MCF 10A (cell line): ENCODE results near the gene ETS2. TPM values are rescaled to one million over a fixed set of nuclear protein-coding genes. Genes with fewer than 3 reads are reported as not detected.

Source experiments
- BruUV-seq: library from RNA; stranded (reverse); fragments of 400-500 nt; replicated peaks from 2 replicates; lab custom pipeline; 2021; lab: Mats Ljungman, UMichigan
- CTCF ChIA-PET: fragments of 300-600 bp; sonication (Branson Sonifier 250); formaldehyde crosslinking; extraction: SDS; loops from one replicate; lab custom pipeline; 2021; ENCODE audit warnings: antibody characterized with exemption, inconsistent platforms; lab: Yijun Ruan, JAX
- POLR2A ChIA-PET: fragments of 300-600, 350-650 bp; sonication (Branson Sonifier 250); formaldehyde crosslinking; extraction: SDS; loops from one replicate; lab custom pipeline; 2020; ENCODE audit warnings: antibody characterized with exemption, inconsistent platforms; lab: Yijun Ruan, JAX
- DNase-seq: peaks from one replicate; pipeline ENCODE4 v3.0.0-alpha.2; 2018; ENCODE audit not compliant: unreplicated experiment
- H3K27ac Mint-ChIP-seq: one replicate; pipeline ENCODE4 v1.8.0; 2022; ENCODE audit warnings: mild to moderate bottlenecking, low read depth, mixed read lengths; ENCODE audit not compliant: unreplicated experiment
- H3K27me3 Mint-ChIP-seq: one replicate; pipeline ENCODE4 v1.8.0; 2022; ENCODE audit warnings: mixed read lengths; ENCODE audit not compliant: insufficient read depth, unreplicated experiment
- H3K36me3 Mint-ChIP-seq: one replicate; pipeline ENCODE4 v1.8.0; 2022; ENCODE audit warnings: mild to moderate bottlenecking, moderate library complexity, mixed read lengths; ENCODE audit not compliant: insufficient read depth, unreplicated experiment
- H3K4me1 Mint-ChIP-seq: one replicate; pipeline ENCODE4 v1.8.0; 2022; ENCODE audit warnings: mixed read lengths; ENCODE audit not compliant: insufficient read depth, unreplicated experiment
- H3K4me3 Mint-ChIP-seq: one replicate; pipeline ENCODE4 v1.8.0; 2022; ENCODE audit warnings: mild to moderate bottlenecking, moderate library complexity, mixed read lengths; ENCODE audit not compliant: unreplicated experiment
- H3K9me3 Mint-ChIP-seq: one replicate; pipeline ENCODE4 v1.8.0; 2022; ENCODE audit warnings: mixed read lengths; ENCODE audit not compliant: unreplicated experiment
- CTCF ChIP-seq: fragments of 200-600 bp; IDR thresholded peaks from one replicate; pipeline ENCODE4 v1.8.0; 2022; ENCODE audit warnings: antibody characterized with exemption, mild to moderate bottlenecking; ENCODE audit not compliant: unreplicated experiment
- intact Hi-C: fragments of 100-400 bp; cut with micrococcal nuclease; formaldehyde crosslinking; loops from 2 replicates; pipeline ENCODE4 v1.14.1; 2022
- total RNA-seq: library from RNA; stranded (reverse); gene quantifications from 2 replicates; pipeline ENCODE4 v1.2.3, GENCODE V29; 2022

Gene ETS2
- total RNA-seq, 1 experiment from 2014 or later, result 109 TPM

DNA sequence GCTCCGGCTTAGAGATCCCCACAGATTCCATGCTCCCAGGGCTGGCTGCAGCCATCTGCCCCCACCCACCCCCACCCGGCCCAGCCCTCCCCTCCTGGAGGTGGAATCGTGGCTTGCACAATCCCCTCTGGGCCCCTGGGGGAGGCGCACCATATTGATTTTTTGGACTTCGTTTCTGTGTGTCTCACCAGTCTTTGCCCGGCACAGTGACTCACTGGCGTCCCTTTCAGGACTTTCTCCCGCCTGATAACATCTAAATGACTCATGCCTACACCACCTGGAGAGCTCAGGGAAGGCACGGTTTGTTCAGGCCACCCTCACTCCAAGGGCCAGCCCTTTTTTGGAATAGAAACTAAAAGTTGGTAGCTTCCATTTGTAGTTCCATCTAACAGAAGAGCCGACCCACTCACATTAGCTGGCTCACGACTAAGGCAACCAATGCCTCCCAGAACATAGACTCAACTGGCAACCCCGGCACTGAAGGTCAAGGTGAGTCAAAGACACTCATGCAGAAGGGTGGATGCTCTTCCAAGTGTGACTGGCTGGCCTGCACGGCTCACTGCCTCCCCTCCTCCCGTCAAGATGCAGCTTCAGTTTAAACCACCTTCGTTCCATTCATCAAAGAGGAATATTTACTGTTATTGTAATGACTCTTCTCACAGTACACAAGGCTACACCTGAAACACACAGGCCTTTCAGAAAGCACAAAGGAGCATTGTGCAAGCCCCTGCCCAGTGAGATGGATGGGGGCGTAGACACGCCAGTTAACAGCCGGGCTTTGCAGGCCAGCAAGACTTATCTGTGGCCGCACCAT, 18.1 kb upstream of the ETS2 start:
- Mint-ChIP-seq H3K27ac (peak overlapping the region; percentile 86), H3K9me3 (no peaks in the 10 kb centered on the region), H3K4me3 (peak overlapping the region; percentile 68), H3K4me1 (peaks cover 11% of the 10 kb centered on the region), H3K36me3 (no peaks in the 10 kb centered on the region), H3K27me3 (no peaks in the 10 kb centered on the region)
- peak; percentile 97 for DNase-seq
- ChIA-PET POLR2A (interaction anchor here (0.5 to 8.4 kb wide), 19 partner anchors 8 to 515 kb away, joined by 3 to 107 read pairs (median 5); partner anchors contain the start of genes ETS2 and PSMG1), CTCF (interaction anchor here (0.6 to 1.5 kb wide), 9 partner anchors 8 to 49 kb away, joined by 3 to 6 read pairs (median 3); no protein-coding TSS in a partner anchor)
- no peak for TF ChIP-seq CTCF
- no TSS peak for BruUV-seq
- intact Hi-C loops, result no loop called here

DNA sequence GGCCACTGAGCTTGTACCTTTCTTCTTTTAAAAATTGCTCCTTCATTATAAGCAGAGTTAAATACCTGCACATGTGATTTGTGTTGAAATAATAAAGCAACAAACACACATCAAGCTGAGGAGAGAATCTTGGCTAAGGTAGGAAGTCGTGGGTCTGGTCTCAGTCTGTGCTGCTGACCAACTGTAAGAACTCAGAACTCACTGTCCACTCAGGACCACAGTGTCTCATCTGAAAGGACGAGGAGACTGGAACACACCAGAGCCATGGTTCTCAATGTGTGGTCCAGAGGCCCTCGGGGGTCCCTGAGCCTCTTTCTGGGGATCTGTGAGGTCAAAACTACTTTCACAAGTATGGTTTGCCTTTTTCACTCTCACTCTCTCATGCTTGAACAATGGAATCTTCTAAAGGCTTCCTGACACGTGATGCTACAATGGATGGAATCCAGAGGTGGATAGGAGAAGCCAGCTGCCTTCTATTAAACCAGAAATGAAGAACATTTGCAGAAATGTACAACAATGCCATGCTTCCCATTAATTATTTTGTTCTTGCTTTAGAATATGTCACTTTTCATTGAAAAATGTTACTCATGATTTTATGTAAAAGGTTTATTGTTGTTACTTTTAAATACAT, 17.3 kb upstream of the ETS2 start:
- H3K27ac Mint-ChIP-seq, result peak overlapping the region; percentile 86
- peak overlapping the region; percentile 68 for H3K4me3 Mint-ChIP-seq
- POLR2A ChIA-PET, result interaction anchor here (0.5 to 8.4 kb wide), 14 partner anchors 8 to 515 kb away, joined by 3 to 107 read pairs (median 6); partner anchors contain the start of genes ETS2 and PSMG1
- CTCF ChIA-PET, result interaction anchor here (0.6 to 1.5 kb wide), 8 partner anchors 8 to 21 kb away, joined by 3 to 6 read pairs (median 4); no protein-coding TSS in a partner anchor
- no peaks in the 10 kb centered on the region for H3K27me3 Mint-ChIP-seq
- intact Hi-C loops, result no loop called here
- H3K4me1 Mint-ChIP-seq, result peaks cover 11% of the 10 kb centered on the region
- TF ChIP-seq CTCF, result no peak
- no peaks in the 10 kb centered on the region for H3K9me3 Mint-ChIP-seq
- no peaks in the 10 kb centered on the region for H3K36me3 Mint-ChIP-seq
- no TSS peak for BruUV-seq
- DNase-seq, result no peak

DNA sequence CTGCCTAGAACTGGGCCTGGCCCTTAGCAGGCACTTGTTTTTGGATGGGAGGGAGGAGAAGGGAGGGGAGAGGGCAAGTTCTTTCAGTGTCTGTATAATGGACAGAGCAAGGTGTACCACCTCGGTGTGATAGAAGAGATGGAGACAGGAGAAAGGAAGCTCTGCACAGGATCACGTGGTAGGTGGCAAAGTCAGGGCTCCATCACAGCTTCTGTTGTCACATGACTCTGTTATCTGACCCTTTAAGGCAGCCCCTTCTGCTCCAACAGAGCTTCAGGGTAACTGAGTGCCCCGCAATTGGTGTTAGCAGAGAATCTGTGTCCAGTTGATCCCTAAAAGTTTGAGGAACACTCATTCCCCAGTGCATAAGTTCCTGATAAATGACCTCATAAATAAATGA, 16.5 kb upstream of the ETS2 start:
- BruUV-seq, result no TSS peak

More for the DNA sequence above, 16.5 kb upstream of the ETS2 start:
- no peaks in the 10 kb centered on the region for H3K36me3 Mint-ChIP-seq
- intact Hi-C loops, result no loop called here
- no peaks in the 10 kb centered on the region for H3K27me3 Mint-ChIP-seq
- H3K27ac Mint-ChIP-seq, result peak overlapping the region; percentile 86
- no peak for TF ChIP-seq CTCF
- H3K9me3 Mint-ChIP-seq, result no peaks in the 10 kb centered on the region
- H3K4me1 Mint-ChIP-seq, result peaks cover 11% of the 10 kb centered on the region
- DNase-seq, result no peak
- ChIA-PET POLR2A (interaction anchor here (1.8 to 8.4 kb wide), 4 partner anchors 8 to 34 kb away, joined by 7 to 107 read pairs (median 40); partner anchors contain the start of gene ETS2), CTCF (no interaction called here)
- H3K4me3 Mint-ChIP-seq, result no peak overlapping the region
